T-helper 1 cell treated with Interleukin-12 subunit alpha and Interleukin-12 subunit beta and Interleukin-4 antibody, amounts not matched to agents 30 μg/mL and 1 μg/mL, for 36 hours (primary cell): Measurements from ENCODE around the gene NDUFB11.
"Not testable (repeated sequence)": the region's sequence is repeated elsewhere in the genome, so short reads cannot be mapped to it uniquely, and the experiment has no call there.

Source experiments
- H3K27ac Mint-ChIP-seq: one replicate; pipeline ENCODE4 v1.8.0; 2021; ENCODE audit warnings: mild to moderate bottlenecking, mixed read lengths
- H3K27me3 Mint-ChIP-seq: one replicate; pipeline ENCODE4 v1.8.0; 2021; ENCODE audit warnings: low read depth, mixed read lengths
- H3K36me3 Mint-ChIP-seq: one replicate; pipeline ENCODE4 v1.8.0; 2021; ENCODE audit warnings: low read depth, mixed read lengths
- H3K4me1 Mint-ChIP-seq: one replicate; pipeline ENCODE4 v1.8.0; 2021; ENCODE audit warnings: low read depth, mixed read lengths
- H3K4me3 Mint-ChIP-seq: one replicate; pipeline ENCODE4 v1.8.0; 2021; ENCODE audit warnings: mild to moderate bottlenecking, moderate library complexity, mixed read lengths
- H3K9me3 Mint-ChIP-seq: one replicate; pipeline ENCODE4 v1.8.0; 2021; ENCODE audit warnings: mixed read lengths

NDUFB11 gene

GRCh38 chrX:47145395-47146120, 1.1 kb upstream of the NDUFB11 start:
- peaks cover 22% of the 10 kb centered on the region for H3K4me1 Mint-ChIP-seq
- H3K4me3 Mint-ChIP-seq, result peak overlapping the region; percentile 97
- H3K9me3 Mint-ChIP-seq, result no peaks in the 10 kb centered on the region
- no peaks in the 10 kb centered on the region for H3K27me3 Mint-ChIP-seq
- H3K27ac Mint-ChIP-seq, result peak overlapping the region; percentile 99
- peaks cover 37% of the 10 kb centered on the region for H3K36me3 Mint-ChIP-seq

- peak overlapping the region; percentile 99 for H3K27ac Mint-ChIP-seq
- no peaks in the 10 kb centered on the region for H3K9me3 Mint-ChIP-seq
- H3K36me3 Mint-ChIP-seq, result peaks cover 34% of the 10 kb centered on the region
- H3K4me1 Mint-ChIP-seq, result peaks cover 25% of the 10 kb centered on the region
- H3K27me3 Mint-ChIP-seq, result no peaks in the 10 kb centered on the region
- peak overlapping the region; percentile 97 for H3K4me3 Mint-ChIP-seq
Measured at GRCh38 chrX:47143894-47144625, 442 bp downstream of the NDUFB11 start.

GRCh38 chrX:47138171-47138570, 6.3 kb downstream of the NDUFB11 start:
- Mint-ChIP-seq H3K27ac (no peak overlapping the region), H3K4me1 (peaks cover 10% of the 10 kb centered on the region), H3K27me3 (no peaks in the 10 kb centered on the region), H3K4me3 (no peak overlapping the region), H3K36me3 (peaks cover 20% of the 10 kb centered on the region), H3K9me3 (no peaks in the 10 kb centered on the region)

- H3K36me3 Mint-ChIP-seq, H3K27me3 Mint-ChIP-seq, H3K4me1 Mint-ChIP-seq, H3K4me3 Mint-ChIP-seq, H3K9me3 Mint-ChIP-seq, H3K27ac Mint-ChIP-seq: not testable (repeated sequence)
Measured at GRCh38 chrX:47135650-47136049, 8.9 kb downstream of the NDUFB11 start.

GRCh38 chrX:47133493-47133892, 11.0 kb downstream of the NDUFB11 start:
- no peak overlapping the region for H3K27ac Mint-ChIP-seq
- H3K4me3 Mint-ChIP-seq, result no peak overlapping the region
- no peaks in the 10 kb centered on the region for H3K9me3 Mint-ChIP-seq
- H3K4me1 Mint-ChIP-seq, result no peaks in the 10 kb centered on the region
- no peaks in the 10 kb centered on the region for H3K36me3 Mint-ChIP-seq
- no peaks in the 10 kb centered on the region for H3K27me3 Mint-ChIP-seq

GRCh38 chrX:47129899-47130358, 14.6 kb downstream of the NDUFB11 start:
- Mint-ChIP-seq H3K9me3 (no peaks in the 10 kb centered on the region), H3K36me3 (no peaks in the 10 kb centered on the region)

GRCh38 chrX:47129157-47129898, 15.2 kb downstream of the NDUFB11 start:
- H3K9me3 Mint-ChIP-seq, result no peaks in the 10 kb centered on the region
- peaks cover 1% of the 10 kb centered on the region for H3K4me1 Mint-ChIP-seq
- peak overlapping the region; percentile 96 for H3K27ac Mint-ChIP-seq
- no peaks in the 10 kb centered on the region for H3K27me3 Mint-ChIP-seq
- H3K4me3 Mint-ChIP-seq, result peak overlapping the region; percentile 97
- H3K36me3 Mint-ChIP-seq, result no peaks in the 10 kb centered on the region

More at GRCh38 chrX:47129899-47130358, 14.6 kb downstream of the NDUFB11 start:
- H3K4me3 Mint-ChIP-seq, result peak overlapping the region; percentile 97
- no peaks in the 10 kb centered on the region for H3K27me3 Mint-ChIP-seq
- no peaks in the 10 kb centered on the region for H3K4me1 Mint-ChIP-seq
- no peak overlapping the region for H3K27ac Mint-ChIP-seq

GRCh38 chrX:47124466-47124865, 20.0 kb downstream of the NDUFB11 start:
- not testable (repeated sequence) for H3K9me3 Mint-ChIP-seq, H3K4me1 Mint-ChIP-seq, H3K27me3 Mint-ChIP-seq, H3K36me3 Mint-ChIP-seq, H3K27ac Mint-ChIP-seq, H3K4me3 Mint-ChIP-seq

GRCh38 chrX:47116551-47117110, 27.9 kb downstream of the NDUFB11 start:
- H3K27me3 Mint-ChIP-seq, H3K4me1 Mint-ChIP-seq, H3K27ac Mint-ChIP-seq, H3K36me3 Mint-ChIP-seq, H3K9me3 Mint-ChIP-seq, H3K4me3 Mint-ChIP-seq: not testable (repeated sequence)

GRCh38 chrX:47112316-47112954, 32.1 kb downstream of the NDUFB11 start:
- no peak overlapping the region for H3K27ac Mint-ChIP-seq
- H3K36me3 Mint-ChIP-seq, result no peaks in the 10 kb centered on the region
- no peaks in the 10 kb centered on the region for H3K4me1 Mint-ChIP-seq
- peaks cover 3% of the 10 kb centered on the region for H3K9me3 Mint-ChIP-seq
- no peak overlapping the region for H3K4me3 Mint-ChIP-seq
- H3K27me3 Mint-ChIP-seq, result peaks cover 3% of the 10 kb centered on the region

GRCh38 chrX:47110936-47111615, 33.4 kb downstream of the NDUFB11 start:
- H3K27me3 Mint-ChIP-seq, H3K27ac Mint-ChIP-seq, H3K4me3 Mint-ChIP-seq, H3K9me3 Mint-ChIP-seq, H3K36me3 Mint-ChIP-seq, H3K4me1 Mint-ChIP-seq: not testable (repeated sequence)

- Mint-ChIP-seq H3K9me3 (no peaks in the 10 kb centered on the region), H3K27me3 (no peaks in the 10 kb centered on the region), H3K4me3 (no peak overlapping the region), H3K4me1 (no peaks in the 10 kb centered on the region), H3K36me3 (no peaks in the 10 kb centered on the region), H3K27ac (no peak overlapping the region)
Measured at GRCh38 chrX:47101206-47101605, 43.3 kb downstream of the NDUFB11 start.

GRCh38 chrX:47098338-47099094, 46.0 kb downstream of the NDUFB11 start:
- Mint-ChIP-seq H3K9me3 (no peaks in the 10 kb centered on the region), H3K4me1 (no peaks in the 10 kb centered on the region), H3K27ac (no peak overlapping the region), H3K36me3 (no peaks in the 10 kb centered on the region), H3K27me3 (no peaks in the 10 kb centered on the region), H3K4me3 (no peak overlapping the region)
